C4-2B (cell line): ENCODE data around the gene SUN1.
"Not testable (repeated sequence)": the region's sequence is repeated elsewhere in the genome, so short reads cannot be mapped to it uniquely, and the experiment has no call there.

Experiments used
- CTCF ChIP-seq: fragments of 450-650 bp; conservative IDR thresholded peaks from 2 replicates; pipeline ENCODE4 v1.5.1; 2017; ENCODE audit warnings: mild to moderate bottlenecking
- ZFX ChIP-seq: fragments of 450-650 bp; IDR thresholded peaks from 2 replicates; pipeline ENCODE4 v1.6.1; 2017

GRCh38 chr7:908591-909357 is 76.5 kb downstream of the SUN1 start:
- peak; percentile 87 for TF ChIP-seq CTCF
- not testable (repeated sequence) for TF ChIP-seq ZFX
